Mesendoderm (in vitro differentiated cells): ENCODE data around the gene COA7.
"Not testable (repeated sequence)": the region's sequence is repeated elsewhere in the genome, so short reads cannot be mapped to it uniquely, and the experiment has no call there.

Source experiments
- DNase-seq: peaks from one replicate; pipeline ENCODE4 v3.0.0; 2013
- H2AK5ac ChIP-seq: 2 replicates; pipeline ENCODE4 v1.6.1; 2013; ENCODE audit warnings: low read length, inconsistent platforms
- H2BK120ac ChIP-seq: 2 replicates; pipeline ENCODE4 v1.6.1; 2013; ENCODE audit warnings: low read depth, mild to moderate bottlenecking, low read length, moderate library complexity, mixed read lengths
- H2BK15ac ChIP-seq: replicated peaks from 2 replicates; pipeline ENCODE4 v1.6.1; 2013; ENCODE audit warnings: low read depth, mild to moderate bottlenecking, moderate library complexity
- H2BK5ac ChIP-seq: 2 replicates; pipeline ENCODE4 v1.6.1; 2013; ENCODE audit warnings: low read length, inconsistent platforms
- H3K18ac ChIP-seq: 2 replicates; pipeline ENCODE4 v1.6.1; 2013; ENCODE audit warnings: mild to moderate bottlenecking, low read length, mixed read lengths
- H3K23ac ChIP-seq: one replicate; pipeline ENCODE4 v1.6.1; 2013; ENCODE audit warnings: low read length
- H3K27ac ChIP-seq: 2 replicates; pipeline ENCODE4 v1.5.1; 2013; ENCODE audit warnings: low read depth, mild to moderate bottlenecking, inconsistent platforms, low read length, moderate library complexity
- H3K27me3 ChIP-seq: 2 replicates; pipeline ENCODE4 v1.6.1; 2013; ENCODE audit warnings: low read length, control low read depth, mild to moderate bottlenecking, inconsistent platforms; ENCODE audit not compliant: insufficient read depth, poor library complexity
- H3K36me3 ChIP-seq: 2 replicates; pipeline ENCODE4 v1.6.1; 2013; ENCODE audit warnings: low read length, inconsistent platforms; ENCODE audit not compliant: control insufficient read depth, insufficient read depth
- H3K4ac ChIP-seq: one replicate; pipeline ENCODE4 v1.6.1; 2013; ENCODE audit warnings: low read depth, mild to moderate bottlenecking, low read length, moderate library complexity
- H3K4me1 ChIP-seq: 2 replicates; pipeline ENCODE4 v1.6.1; 2013; ENCODE audit warnings: low read depth, low read length, inconsistent platforms; ENCODE audit not compliant: control insufficient read depth
- H3K4me2 ChIP-seq: 2 replicates; pipeline ENCODE4 v1.6.1; 2013; ENCODE audit warnings: low read length
- H3K4me3 ChIP-seq: 2 replicates; pipeline ENCODE4 v1.5.1; 2013; ENCODE audit warnings: mild to moderate bottlenecking, low read length
- H3K56ac ChIP-seq: one replicate; pipeline ENCODE4 v1.6.1; 2013; ENCODE audit warnings: low read length
- H3K79me1 ChIP-seq: 2 replicates; pipeline ENCODE4 v1.6.1; 2013; ENCODE audit warnings: low read length, inconsistent platforms
- H3K79me2 ChIP-seq: 2 replicates; pipeline ENCODE4 v1.6.1; 2013; ENCODE audit warnings: mild to moderate bottlenecking, low read length; ENCODE audit not compliant: control insufficient read depth, insufficient read depth
- H3K9ac ChIP-seq: 2 replicates; pipeline ENCODE4 v1.6.1; 2013; ENCODE audit warnings: low read length, inconsistent platforms
- H4K5ac ChIP-seq: one replicate; pipeline ENCODE4 v1.6.1; 2013; ENCODE audit warnings: low read length
- H4K8ac ChIP-seq: one replicate; pipeline ENCODE4 v1.6.1; 2013; ENCODE audit warnings: low read depth, mild to moderate bottlenecking, control low read depth, low read length, moderate library complexity
- WGBS: extraction: QIAGEN DNeasy Blood & Tissue Kit; methylation state at CpG from one replicate; pipeline ENCODE4 v1.1.7; 2013; ENCODE audit warnings: low lambda C conversion rate, missing lambda C conversion rate; ENCODE audit not compliant: insufficient coverage; ENCODE audit errors: extremely low coverage; 5-methylcytosine and 5-hydroxymethylcytosine counted together

Gene COA7

DNA sequence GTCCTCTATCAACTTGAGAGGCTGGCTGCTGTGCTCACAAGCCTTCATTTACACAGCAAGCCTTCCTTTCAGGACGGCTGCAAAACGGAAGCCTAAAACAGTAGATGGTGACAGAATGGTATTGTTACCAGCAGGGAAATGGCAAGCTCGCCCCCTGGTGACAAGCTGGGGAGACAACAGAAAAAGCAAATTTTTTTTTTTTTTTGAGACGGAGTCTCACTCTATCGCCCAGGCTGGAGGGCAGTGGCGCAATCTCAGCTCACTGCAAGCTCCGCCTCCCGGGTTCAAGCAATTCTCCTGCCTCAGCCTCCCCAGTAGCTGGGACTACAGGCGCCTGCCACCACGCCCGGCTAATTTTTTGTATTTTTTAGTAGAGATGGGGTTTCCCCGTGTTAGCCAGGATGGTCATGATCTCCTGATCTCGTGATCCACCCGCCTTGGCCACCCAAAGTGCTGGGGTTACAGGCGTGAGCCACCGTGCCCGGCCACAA is 11.8 kb downstream of the COA7 start:
- not testable (repeated sequence) for H3K4me1 ChIP-seq, H4K5ac ChIP-seq, H3K4me2 ChIP-seq, H3K27me3 ChIP-seq, H2BK15ac ChIP-seq, H3K9ac ChIP-seq, H3K79me2 ChIP-seq, H3K4me3 ChIP-seq, H3K36me3 ChIP-seq, H2AK5ac ChIP-seq, H4K8ac ChIP-seq, H3K27ac ChIP-seq, H2BK120ac ChIP-seq, H3K79me1 ChIP-seq, H2BK5ac ChIP-seq, H3K23ac ChIP-seq, H3K18ac ChIP-seq, H3K4ac ChIP-seq
- peak overlapping the region; percentile 40 for H3K56ac ChIP-seq
- WGBS, result no CpG with 5 or more reads among the region's 17 CpGs
- DNase-seq, result peak; percentile 89

GRCh38 chr1:52684545-52684944 is 13.6 kb downstream of the COA7 start:
- Histone ChIP-seq H3K79me2 (no peaks in the 10 kb centered on the region), H3K4me3 (no peak overlapping the region), H4K5ac (no peak overlapping the region), H3K27ac (no peak overlapping the region), H2BK120ac (no peak overlapping the region), H3K23ac (no peak overlapping the region), H3K4ac (no peak overlapping the region), H2BK5ac (no peak overlapping the region), H2AK5ac (no peak overlapping the region), H3K27me3 (no peaks in the 10 kb centered on the region), H3K4me1 (no peaks in the 10 kb centered on the region), H3K79me1 (peaks cover 2% of the 10 kb centered on the region), H3K4me2 (no peak overlapping the region), H4K8ac (no peak overlapping the region), H3K18ac (no peak overlapping the region), H3K9ac (no peak overlapping the region), H3K36me3 (peaks cover 8% of the 10 kb centered on the region), H2BK15ac (no peak overlapping the region), H3K56ac (no peak overlapping the region)
- DNase-seq, result no peak
- WGBS, result no CpG with 5 or more reads among the region's 1 CpG

DNA sequence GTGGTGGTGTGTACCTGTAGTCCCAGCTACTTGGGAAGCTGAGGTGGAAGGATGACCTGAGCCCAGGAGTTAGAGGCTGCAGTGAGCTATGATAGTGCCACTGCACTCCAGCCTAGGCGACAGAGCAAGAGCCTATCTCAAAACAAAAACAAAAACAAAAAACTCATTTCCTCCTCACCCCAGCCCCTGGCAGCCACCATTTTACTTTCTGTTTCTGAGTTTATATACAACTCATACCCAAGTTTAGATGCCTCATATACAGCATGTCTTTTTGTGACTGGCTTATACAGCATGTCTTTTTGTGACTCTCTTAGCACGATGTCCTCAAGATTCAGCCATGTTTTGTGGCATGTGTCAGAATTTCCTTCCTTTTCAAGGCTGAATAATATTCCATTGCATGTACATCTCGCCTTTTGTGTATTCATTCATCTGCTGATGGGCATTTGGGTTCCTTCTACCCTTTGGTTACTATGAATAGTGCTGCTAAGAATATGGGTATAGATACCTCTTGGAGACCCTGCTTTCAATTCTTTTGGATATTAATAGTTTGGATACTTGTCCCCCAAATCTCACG is 14.7 kb downstream of the COA7 start:
- peaks cover 8% of the 10 kb centered on the region for H3K36me3 ChIP-seq
- H4K8ac ChIP-seq, result no peak overlapping the region
- no peak for DNase-seq
- no peak overlapping the region for H3K4me2 ChIP-seq
- H3K56ac ChIP-seq, result no peak overlapping the region
- no peak overlapping the region for H3K4me3 ChIP-seq
- H3K4ac ChIP-seq, result no peak overlapping the region
- no peak overlapping the region for H3K18ac ChIP-seq
- H2BK120ac ChIP-seq, result no peak overlapping the region
- H4K5ac ChIP-seq, result no peak overlapping the region
- H3K79me1 ChIP-seq, result peaks cover 2% of the 10 kb centered on the region
- no peak overlapping the region for H2AK5ac ChIP-seq
- H3K23ac ChIP-seq, result no peak overlapping the region
- H2BK5ac ChIP-seq, result no peak overlapping the region
- no CpG with 5 or more reads among the region's 4 CpGs for WGBS
- no peak overlapping the region for H3K27ac ChIP-seq
- H3K27me3 ChIP-seq, result no peaks in the 10 kb centered on the region
- H3K9ac ChIP-seq, result no peak overlapping the region
- no peaks in the 10 kb centered on the region for H3K79me2 ChIP-seq
- H2BK15ac ChIP-seq, result no peak overlapping the region
- no peaks in the 10 kb centered on the region for H3K4me1 ChIP-seq

GRCh38 chr1:52681136-52681535 is 17.0 kb downstream of the COA7 start:
- Histone ChIP-seq H3K79me2 (no peaks in the 10 kb centered on the region), H3K4me1 (no peaks in the 10 kb centered on the region), H3K56ac (no peak overlapping the region), H3K36me3 (no peaks in the 10 kb centered on the region), H3K23ac (no peak overlapping the region), H3K27ac (no peak overlapping the region), H2BK5ac (no peak overlapping the region), H3K9ac (no peak overlapping the region), H4K5ac (no peak overlapping the region), H3K79me1 (no peaks in the 10 kb centered on the region), H3K4me3 (no peak overlapping the region), H2BK15ac (peak overlapping the region; percentile 29), H3K4me2 (no peak overlapping the region), H3K4ac (peak overlapping the region; percentile 21), H3K18ac (no peak overlapping the region), H2AK5ac (no peak overlapping the region), H3K27me3 (no peaks in the 10 kb centered on the region), H2BK120ac (no peak overlapping the region), H4K8ac (no peak overlapping the region)
- no peak for DNase-seq
- WGBS, result no CpG with 5 or more reads among the region's 4 CpGs

DNA sequence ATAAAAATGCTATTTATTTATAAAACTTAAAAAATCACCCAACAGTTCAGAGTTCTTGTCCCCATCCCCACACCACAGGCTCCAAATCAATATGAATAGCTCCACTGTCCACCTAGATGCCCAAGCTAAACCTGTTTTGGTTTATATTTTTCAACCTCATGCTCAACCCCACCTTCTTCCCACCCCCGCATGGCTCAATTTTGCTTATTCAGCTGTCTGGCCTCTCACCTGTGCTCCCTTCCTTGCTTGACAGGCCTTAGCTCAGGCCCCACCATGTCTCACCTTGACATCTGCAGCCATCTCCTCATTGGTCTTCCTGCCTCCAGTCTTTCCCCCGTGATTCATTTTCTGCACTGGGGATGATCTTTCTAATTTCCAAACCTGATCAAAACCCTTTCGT is 17.8 kb downstream of the COA7 start:
- H4K8ac ChIP-seq, result no peak overlapping the region
- no peak overlapping the region for H3K4me3 ChIP-seq
- H2BK15ac ChIP-seq, result no peak overlapping the region
- H3K4me1 ChIP-seq, result peaks cover under 1% of the 10 kb centered on the region
- H3K79me2 ChIP-seq, result no peaks in the 10 kb centered on the region
- no CpG with 5 or more reads among the region's 3 CpGs for WGBS
- H3K79me1 ChIP-seq, result no peaks in the 10 kb centered on the region
- H4K5ac ChIP-seq, result no peak overlapping the region
- H3K56ac ChIP-seq, result peak overlapping the region; percentile 46
- no peak overlapping the region for H2BK5ac ChIP-seq
- peak overlapping the region; percentile 86 for H2AK5ac ChIP-seq
- no peak overlapping the region for H3K9ac ChIP-seq
- H3K27me3 ChIP-seq, result no peaks in the 10 kb centered on the region
- peak overlapping the region; percentile 4 for H3K27ac ChIP-seq
- no peaks in the 10 kb centered on the region for H3K36me3 ChIP-seq
- H2BK120ac ChIP-seq, result no peak overlapping the region
- H3K4me2 ChIP-seq, result no peak overlapping the region
- no peak overlapping the region for H3K23ac ChIP-seq
- DNase-seq, result no peak
- no peak overlapping the region for H3K18ac ChIP-seq
- no peak overlapping the region for H3K4ac ChIP-seq

DNA sequence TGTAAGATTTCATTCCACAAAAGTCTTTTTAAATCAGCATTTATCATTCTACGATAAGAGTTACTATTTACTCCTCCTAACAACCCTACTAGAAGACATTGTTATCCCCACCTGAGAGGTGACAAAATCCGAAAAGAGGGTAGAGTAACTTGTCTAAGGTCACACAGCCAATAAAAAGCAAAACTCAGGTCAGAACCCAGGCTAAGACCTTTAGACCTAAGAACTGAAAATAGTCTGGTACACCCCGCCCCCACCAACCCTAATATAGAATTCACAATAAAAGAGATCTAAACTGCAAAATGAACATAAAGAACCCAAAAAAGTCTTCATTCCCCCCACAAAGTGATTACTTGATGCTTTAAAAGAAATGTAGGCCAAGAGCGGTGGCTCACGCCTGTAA is 18.6 kb downstream of the COA7 start:
- Histone ChIP-seq H3K18ac (no peak overlapping the region), H3K4me2 (no peak overlapping the region), H3K27me3 (no peaks in the 10 kb centered on the region), H2AK5ac (no peak overlapping the region), H3K27ac (no peak overlapping the region), H2BK5ac (no peak overlapping the region), H2BK15ac (no peak overlapping the region), H3K79me1 (no peaks in the 10 kb centered on the region), H3K56ac (no peak overlapping the region), H3K79me2 (no peaks in the 10 kb centered on the region), H3K4me1 (peaks cover 5% of the 10 kb centered on the region), H3K4ac (no peak overlapping the region), H3K4me3 (no peak overlapping the region), H4K8ac (no peak overlapping the region), H3K23ac (no peak overlapping the region), H4K5ac (no peak overlapping the region), H3K9ac (no peak overlapping the region), H3K36me3 (no peaks in the 10 kb centered on the region), H2BK120ac (no peak overlapping the region)
- DNase-seq, result no peak
- WGBS, result no CpG with 5 or more reads among the region's 5 CpGs
